HEK293T (cell line): ENCODE data around the gene UBXN11.

Source experiments
- CTCF ChIA-PET: fragments of 350-600 bp; formaldehyde crosslinking; extraction: SDS; loops from one replicate; lab custom pipeline; 2021; ENCODE audit warnings: antibody characterized with exemption, inconsistent platforms; lab: Yijun Ruan, JAX
- POLR2A ChIA-PET: fragments of 350-600 bp; formaldehyde crosslinking; extraction: SDS; loops from one replicate; lab custom pipeline; 2020; ENCODE audit warnings: antibody characterized with exemption, inconsistent platforms; lab: Yijun Ruan, JAX
- DNase-seq: peaks from one replicate; pipeline ENCODE4 v3.0.0; 2012; ENCODE audit warnings: mixed read lengths; ENCODE audit errors: extremely low spot score
- ARNT ChIP-seq: fragments of 450-650 bp; IDR thresholded peaks from 2 replicates; pipeline ENCODE4 v1.6.1; 2017; ENCODE audit warnings: mild to moderate bottlenecking
- BHLHE40 ChIP-seq: fragments of 450-650 bp; IDR thresholded peaks from 2 replicates; pipeline ENCODE4 v1.6.1; 2016; ENCODE audit warnings: mild to moderate bottlenecking, moderate library complexity, borderline replicate concordance
- CTBP1 ChIP-seq: fragments of 450-650 bp; IDR thresholded peaks from 2 replicates; pipeline ENCODE4 v1.6.1; 2016; ENCODE audit warnings: borderline replicate concordance
- ELF4 ChIP-seq: fragments of 450-650 bp; IDR thresholded peaks from 2 replicates; pipeline ENCODE4 v1.6.1; 2017; ENCODE audit warnings: antibody characterized with exemption
- FOXA1 ChIP-seq: fragments of 450-650 bp; IDR thresholded peaks from 2 replicates; pipeline ENCODE4 v1.6.1; 2016; ENCODE audit warnings: mild to moderate bottlenecking
- FOXK2 ChIP-seq: fragments of 450-650 bp; IDR thresholded peaks from 2 replicates; pipeline ENCODE4 v1.6.1; 2016; ENCODE audit warnings: mild to moderate bottlenecking
- FOXM1 ChIP-seq: fragments of 450-650 bp; IDR thresholded peaks from 2 replicates; pipeline ENCODE4 v1.6.1; 2017; ENCODE audit warnings: mild to moderate bottlenecking, borderline replicate concordance
- HDGF ChIP-seq: fragments of 450-650 bp; IDR thresholded peaks from 2 replicates; pipeline ENCODE4 v1.6.1; 2017; ENCODE audit warnings: antibody characterized with exemption, borderline replicate concordance
- L3MBTL2 ChIP-seq: fragments of 450-650 bp; conservative IDR thresholded peaks from 2 replicates; pipeline ENCODE4 v1.6.1; 2016; ENCODE audit warnings: mild to moderate bottlenecking
- LEF1 ChIP-seq: fragments of 450-650 bp; IDR thresholded peaks from 2 replicates; pipeline ENCODE4 v1.6.1; 2017; ENCODE audit warnings: mild to moderate bottlenecking, borderline replicate concordance
- NFRKB ChIP-seq: fragments of 450-650 bp; IDR thresholded peaks from 2 replicates; pipeline ENCODE4 v1.6.1; 2016; ENCODE audit warnings: mild to moderate bottlenecking, moderate library complexity
- SP1 ChIP-seq: fragments of 450-650 bp; IDR thresholded peaks from 2 replicates; pipeline ENCODE4 v1.6.1; 2017
- SUZ12 ChIP-seq: fragments of 450-650 bp; IDR thresholded peaks from 2 replicates; pipeline ENCODE4 v1.6.1; 2016; ENCODE audit warnings: mild to moderate bottlenecking
- TARDBP ChIP-seq: fragments of 450-650 bp; IDR thresholded peaks from 2 replicates; pipeline ENCODE4 v1.6.1; 2016
- ZNF384 ChIP-seq: fragments of 450-650 bp; IDR thresholded peaks from 2 replicates; pipeline ENCODE4 v1.6.1; 2016
- TF ChIP-seq, protein P1 (sequence below): fragments of 450-650 bp; IDR thresholded peaks from 2 replicates; pipeline ENCODE4 v1.6.1; 2016

The UBXN11 gene

DNA sequence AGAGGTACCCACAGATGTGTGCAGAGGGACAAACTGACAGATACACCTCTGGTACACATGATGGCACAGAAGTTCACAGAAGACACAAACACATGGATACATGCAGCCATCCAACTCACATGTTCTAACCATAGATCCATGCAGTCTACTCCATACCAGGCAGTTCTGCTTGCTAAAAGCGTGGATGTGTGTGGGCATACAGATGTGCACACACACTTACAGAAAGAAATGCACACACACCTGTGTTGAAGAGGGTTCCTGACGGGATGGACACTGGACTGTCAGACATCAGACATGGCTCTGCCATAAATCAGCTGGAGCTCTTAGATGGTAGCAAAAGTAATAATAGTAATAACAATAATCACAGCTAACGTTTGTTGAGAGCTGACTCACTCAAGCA is 18.1 kb upstream of the UBXN11 start:
- POLR2A ChIA-PET: no interaction called here
- CTCF ChIA-PET: interaction anchor here (0.8 kb wide), 1 partner anchor 40 kb away, joined by 3 read pairs; no protein-coding TSS in a partner anchor

DNA sequence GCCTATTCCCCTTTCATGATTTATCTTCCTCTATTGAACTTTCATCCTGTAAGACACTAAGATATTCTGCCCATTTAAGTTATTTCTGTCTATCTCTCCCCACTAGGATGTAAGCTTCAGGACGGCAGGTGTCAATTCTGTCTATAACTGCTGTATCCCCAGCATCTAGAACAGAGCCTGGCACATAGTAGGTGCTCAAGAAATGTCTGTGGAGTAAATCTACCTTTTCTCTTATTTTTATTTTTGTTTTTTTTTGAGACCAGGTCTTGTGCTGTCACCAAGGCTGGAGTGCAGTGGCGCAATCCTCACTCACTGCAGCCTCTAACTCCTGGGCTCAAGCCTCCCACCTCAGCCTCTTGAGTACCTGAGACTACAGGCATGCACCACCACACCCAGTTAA is 16.9 kb upstream of the UBXN11 start:
- CTCF ChIA-PET: interaction anchor here (1.5 kb wide), 1 partner anchor 48 kb away, joined by 4 read pairs; no protein-coding TSS in a partner anchor
- DNase-seq: no peak
- TF ChIP-seq CTBP1 (no peak), HDGF (no peak), FOXK2 (no peak), SP1 (no peak), TARDBP (no peak)
- POLR2A ChIA-PET: no interaction called here

More for the DNA sequence above, 18.1 kb upstream of the UBXN11 start:
- DNase-seq: no peak
- TF ChIP-seq ELF4 (no peak), HDGF (no peak), ZNF384 (no peak), CTBP1 (no peak), FOXM1 (no peak), BHLHE40 (no peak), FOXK2 (no peak), SP1 (no peak), NFRKB (no peak), LEF1 (no peak), SUZ12 (no peak), TARDBP (no peak), FOXA1 (no peak), ARNT (no peak), L3MBTL2 (no peak)
- TF ChIP-seq, protein P1, sequence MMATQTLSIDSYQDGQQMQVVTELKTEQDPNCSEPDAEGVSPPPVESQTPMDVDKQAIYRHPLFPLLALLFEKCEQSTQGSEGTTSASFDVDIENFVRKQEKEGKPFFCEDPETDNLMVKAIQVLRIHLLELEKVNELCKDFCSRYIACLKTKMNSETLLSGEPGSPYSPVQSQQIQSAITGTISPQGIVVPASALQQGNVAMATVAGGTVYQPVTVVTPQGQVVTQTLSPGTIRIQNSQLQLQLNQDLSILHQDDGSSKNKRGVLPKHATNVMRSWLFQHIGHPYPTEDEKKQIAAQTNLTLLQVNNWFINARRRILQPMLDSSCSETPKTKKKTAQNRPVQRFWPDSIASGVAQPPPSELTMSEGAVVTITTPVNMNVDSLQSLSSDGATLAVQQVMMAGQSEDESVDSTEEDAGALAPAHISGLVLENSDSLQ: no peak

DNA sequence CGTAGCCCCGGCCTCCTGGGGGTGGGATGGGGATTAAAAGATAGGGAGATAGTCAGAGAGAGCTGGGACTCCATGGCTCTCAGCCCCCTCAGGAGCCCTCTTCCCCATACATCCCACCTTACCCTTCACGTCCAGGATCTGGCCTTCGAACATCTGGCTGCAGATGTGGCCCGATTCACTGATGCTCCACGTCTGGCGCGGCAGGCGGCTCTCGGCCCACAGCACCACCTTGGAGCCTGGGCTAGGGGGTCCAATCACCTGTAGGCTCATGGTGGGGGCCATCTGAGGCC is 15.6 kb upstream of the UBXN11 start:
- POLR2A ChIA-PET: interaction anchor here (0.9 kb wide), 1 partner anchor 110 kb away, joined by 3 read pairs; the partner anchor contains the start of gene DHDDS
- CTCF ChIA-PET: interaction anchor here (0.6 to 5.2 kb wide), 16 partner anchors 13 to 355 kb away, joined by 3 to 55 read pairs (median 4); partner anchors contain the start of genes CEP85 and HMGN2
- TF ChIP-seq SP1 (no peak), ZNF384 (no peak), L3MBTL2 (no peak), NFRKB (no peak), FOXK2 (no peak), FOXM1 (no peak), BHLHE40 (no peak), FOXA1 (no peak), ELF4 (no peak), ARNT (no peak), CTBP1 (no peak), LEF1 (no peak), SUZ12 (no peak), TARDBP (no peak), HDGF (no peak)
- TF ChIP-seq, protein P1: no peak
- DNase-seq: no peak

DNA sequence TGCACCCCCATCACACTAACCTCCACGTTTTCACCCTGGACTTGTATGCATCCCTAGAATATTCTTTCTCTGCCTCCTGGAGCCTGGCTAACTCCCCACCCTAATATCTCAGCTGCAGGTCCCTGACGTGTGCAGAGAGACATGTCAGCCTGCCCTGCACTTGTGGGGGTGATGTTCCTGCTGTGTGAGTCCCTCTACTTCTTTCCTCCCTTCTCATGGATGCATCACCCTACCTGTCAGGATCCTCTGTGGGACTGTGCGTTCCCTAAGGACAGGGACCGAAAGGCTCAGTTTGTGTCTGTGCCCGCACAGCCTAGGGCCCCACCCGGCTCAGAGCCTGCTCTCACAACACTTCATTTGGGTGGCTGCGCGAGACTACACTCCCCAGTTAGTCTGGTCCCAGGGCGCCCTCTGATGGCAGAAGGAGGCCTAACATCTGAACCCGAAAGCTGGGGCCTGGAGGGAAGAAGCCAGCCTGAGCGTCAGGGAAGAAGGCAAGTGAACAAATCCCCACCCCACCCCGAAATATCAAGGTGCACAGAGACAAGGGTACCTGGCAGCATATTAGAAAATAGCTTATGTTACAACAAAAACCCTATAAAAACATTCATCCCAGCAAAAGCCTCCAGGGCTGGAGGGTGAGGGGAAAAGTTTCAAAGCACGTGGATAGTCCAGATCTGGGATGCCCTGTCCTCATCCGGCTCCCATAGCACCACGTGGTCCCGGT is 15.0 kb upstream of the UBXN11 start:
- POLR2A ChIA-PET: interaction anchor here (0.9 kb wide), 1 partner anchor 110 kb away, joined by 3 read pairs; the partner anchor contains the start of gene DHDDS
- peak; percentile 89 for DNase-seq
- TF ChIP-seq TARDBP (no peak), FOXK2 (no peak), ARNT (no peak), ZNF384 (no peak)
- CTCF ChIA-PET: interaction anchor here (0.6 to 5.2 kb wide), 16 partner anchors 13 to 356 kb away, joined by 3 to 55 read pairs (median 4); partner anchors contain the start of genes CEP85 and HMGN2

DNA sequence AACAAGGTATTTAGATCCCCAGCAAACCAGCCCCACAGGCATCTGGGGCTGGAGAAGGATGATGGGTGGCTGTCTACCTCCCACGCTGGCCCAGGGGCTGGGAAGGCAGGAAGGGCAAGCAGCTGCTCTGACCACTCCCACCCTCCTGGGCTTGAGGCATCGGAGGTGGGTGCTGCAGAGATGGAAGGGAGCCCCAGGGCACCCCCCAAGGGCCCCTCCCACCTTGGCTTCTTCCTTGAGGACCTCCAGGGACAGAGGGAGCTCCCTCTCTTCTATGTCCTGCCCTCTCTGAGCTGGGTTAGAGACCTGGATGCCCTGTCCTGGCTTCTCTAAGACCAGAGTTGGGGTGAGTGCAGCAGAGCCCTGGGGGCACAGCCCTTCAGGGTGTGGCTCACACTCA is 14.5 kb upstream of the UBXN11 start:
- TF ChIP-seq L3MBTL2 (no peak), ARNT (no peak), FOXK2 (no peak), SUZ12 (no peak), CTBP1 (no peak), TARDBP (no peak), SP1 (no peak), ELF4 (no peak), FOXA1 (no peak)
- TF ChIP-seq, protein P1: no peak
- ChIA-PET CTCF (interaction anchor here (1.1 to 5.2 kb wide), 5 partner anchors 12 to 151 kb away, joined by 3 to 55 read pairs (median 3); partner anchors contain the start of gene HMGN2), POLR2A (no interaction called here)
- no peak for DNase-seq

DNA sequence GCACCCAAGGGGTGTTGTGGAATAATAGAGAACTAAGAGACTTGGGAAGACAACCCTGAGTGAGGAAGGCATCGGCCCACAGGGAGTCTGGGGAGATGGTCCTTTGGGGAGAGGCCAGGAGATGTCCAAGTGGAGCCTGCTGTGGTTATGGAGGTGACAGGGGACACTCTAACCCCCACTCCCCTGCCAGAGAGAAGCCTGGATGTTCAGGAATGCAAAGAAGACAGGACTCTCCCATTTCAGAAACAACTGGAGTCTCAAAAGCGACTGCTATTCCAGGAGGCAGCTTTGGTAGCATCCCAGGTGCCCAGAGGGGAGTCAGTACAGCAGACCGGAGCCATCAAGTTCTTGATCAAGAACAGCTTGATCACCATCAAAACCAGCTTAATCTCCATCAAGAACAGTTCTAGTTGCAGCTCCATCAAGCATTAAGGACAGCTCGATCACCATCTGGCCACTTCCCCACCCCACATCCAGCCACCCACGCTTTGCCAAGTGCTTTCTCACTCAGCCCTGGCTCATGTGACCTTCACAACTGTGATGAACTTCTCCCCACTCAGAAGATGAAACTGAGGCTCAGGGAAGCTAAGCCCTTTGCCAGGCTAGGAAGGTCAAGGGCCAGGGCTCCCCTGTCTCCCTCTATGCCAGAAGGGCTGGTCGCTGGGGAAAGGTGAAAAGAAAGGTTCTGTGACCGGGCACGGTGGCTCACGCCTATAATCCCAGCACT is 12.1 kb upstream of the UBXN11 start:
- no peak for DNase-seq
- TF ChIP-seq L3MBTL2: no peak
- TF ChIP-seq, protein P1: no peak
- no peak for TF ChIP-seq FOXK2
- POLR2A ChIA-PET: interaction anchor here (2.6 kb wide), 1 partner anchor 11 kb away, joined by 12 read pairs; no protein-coding TSS in a partner anchor
- CTCF ChIA-PET: interaction anchor here (1.0 to 5.2 kb wide), 5 partner anchors 11 to 98 kb away, joined by 3 to 55 read pairs (median 4); partner anchors contain the start of gene SH3BGRL3
